ENCODE results near the gene PSD2. TPM values are rescaled to one million over a fixed set of nuclear protein-coding genes. Genes with fewer than 3 reads are reported as not detected.

PSD2 gene
- total and polyA plus RNA-seq, 2 of the 13 experiments (the other 11 are each of a cell fraction or from before 2014, with no cell fraction given) = 0.07 TPM; not detected in 1

DNA sequence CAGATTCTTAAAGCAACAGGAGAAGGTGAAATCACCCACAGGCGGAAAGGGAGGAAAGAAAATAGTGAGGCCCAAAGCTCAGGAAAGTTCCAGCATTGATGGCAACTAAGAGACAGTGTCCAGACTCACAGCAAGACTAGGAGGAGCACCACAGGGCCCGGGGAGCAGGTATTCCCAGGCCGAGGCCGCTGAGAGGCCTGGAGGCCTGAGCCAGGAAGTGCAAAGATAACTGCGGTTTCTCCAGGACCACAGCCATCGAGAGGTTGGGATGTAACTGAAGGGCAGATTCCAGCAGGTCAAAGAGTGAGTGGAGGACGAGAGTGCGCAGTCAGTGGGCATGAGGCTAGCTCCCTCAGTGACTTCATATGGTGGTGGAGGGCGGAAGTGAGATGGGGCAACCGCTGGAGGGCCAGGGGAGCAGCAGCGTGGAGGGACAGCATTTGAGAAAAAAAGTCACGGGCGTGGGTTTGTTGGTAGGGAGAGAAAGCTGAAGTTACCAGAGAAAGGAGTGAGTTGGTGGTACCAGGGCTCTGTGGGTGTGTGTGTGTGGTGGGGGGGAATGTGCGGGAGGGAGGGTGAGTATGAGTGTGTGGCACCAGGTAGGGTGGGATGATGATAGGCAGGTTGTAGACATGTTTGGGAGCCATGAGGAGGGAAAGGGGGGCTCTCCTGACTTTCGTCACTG lies 89.7 kb downstream of the PSD2 start:
- in situ Hi-C loops (cut with HindIII; ENCODE audit: extremely low pct_ligation_motif_present, low pct_unique_long_range_greater_than_20kb) = no loop called here
- Histone ChIP-seq H4K20me1 (ENCODE audit: insufficient read depth, low read length) (no peaks in the 10 kb centered on the region), H3K4me3 (replicated peaks in 1 of 3; ENCODE audit: insufficient read depth in 1 of 3, low read depth in 2 of 3, low read length in 3 of 3) (no peak overlapping the region), H3K4me1 (ENCODE audit: insufficient read depth, low read length) (no peaks in the 10 kb centered on the region), H3K9me3 (ENCODE audit: low read length) (no peaks in the 10 kb centered on the region), H3K4me2 (ENCODE audit: low read depth, low read length) (no peak overlapping the region), H3K27me3 (ENCODE audit: control insufficient read depth in 1 of 2, insufficient read depth in 2 of 2, low read length in 2 of 2) (peaks cover 4 to 66% of the 10 kb centered on the region in 2 experiments; a peak in 4 of 5 replicates), H2AFZ (ENCODE audit: low read length) (no peak overlapping the region), H3K79me2 (ENCODE audit: insufficient read depth, low read length) (no peaks in the 10 kb centered on the region), H3K27ac (ENCODE audit: extremely low read length, insufficient read depth, low read length) (no peak overlapping the region), H3K36me3 (replicated peaks in 1 of 2; ENCODE audit: control insufficient read depth in 1 of 2, insufficient read depth in 2 of 2, low read length in 2 of 2) (no peaks in the 10 kb centered on the region), H3K9ac (ENCODE audit: insufficient read depth, low read depth, low read length) (no peak overlapping the region)
- ATAC-seq (no peak), FAIRE-seq (no peak), DNase-seq (ENCODE audit: low spot score) (no peak)
- intact Hi-C loops (cut with micrococcal nuclease; ENCODE audit: unreplicated experiment) = no loop called here
- no TSS peak for BruUV-seq (replicated peaks)
- no peak for TF ChIP-seq TCF7 (IDR thresholded peaks at IDR 0.05; ENCODE audit: low read depth)
- TF ChIP-seq NFE2L2 (IDR thresholded peaks at IDR 0.05; ENCODE audit: low read length) = no peak
- TF ChIP-seq KLF13 (CRISPR knock-in tag; IDR thresholded peaks at IDR 0.05) = no peak
- CTCF ChIA-PET (ENCODE audit: low intra/inter-chr PET ratio, low total read pairs) = no interaction called here
- 17% methylated on average over 15 of the region's 15 CpGs for WGBS (ENCODE audit: low lambda C conversion rate)
- POLR2A ChIA-PET = no interaction called here

DNA sequence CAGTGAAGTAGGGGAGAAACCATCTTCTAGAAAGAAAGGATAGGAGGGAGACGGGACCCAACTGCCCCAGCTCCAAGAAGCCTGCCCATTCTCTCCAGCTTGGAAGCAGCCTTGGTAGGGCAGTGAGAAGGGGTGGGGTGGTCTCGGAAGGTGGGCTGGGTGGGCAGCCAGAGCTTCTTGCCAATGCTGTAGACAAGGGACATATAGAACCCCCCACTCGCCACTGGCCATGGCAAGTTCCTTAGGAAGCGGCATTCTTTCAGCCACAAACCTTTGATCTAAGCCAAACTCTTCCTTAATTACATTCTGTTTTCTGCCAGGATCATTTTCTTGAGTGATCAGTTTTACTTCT lies 90.2 kb downstream of the PSD2 start:
- Histone ChIP-seq H3K36me3 (replicated peaks in 1 of 2; ENCODE audit: control insufficient read depth in 1 of 2, insufficient read depth in 2 of 2, low read length in 2 of 2) (no peaks in the 10 kb centered on the region), H3K27ac (ENCODE audit: extremely low read length, insufficient read depth, low read length) (no peak overlapping the region), H3K4me1 (ENCODE audit: insufficient read depth, low read length) (no peaks in the 10 kb centered on the region), H4K20me1 (ENCODE audit: insufficient read depth, low read length) (no peaks in the 10 kb centered on the region), H3K4me3 (replicated peaks in 1 of 3; ENCODE audit: insufficient read depth in 1 of 3, low read depth in 2 of 3, low read length in 3 of 3) (no peak overlapping the region), H3K27me3 (ENCODE audit: control insufficient read depth in 1 of 2, insufficient read depth in 2 of 2, low read length in 2 of 2) (peaks cover 4 to 61% of the 10 kb centered on the region in 2 experiments; a peak in 4 of 5 replicates), H3K79me2 (ENCODE audit: insufficient read depth, low read length) (no peaks in the 10 kb centered on the region), H3K9me3 (ENCODE audit: low read length) (no peaks in the 10 kb centered on the region), H2AFZ (ENCODE audit: low read length) (no peak overlapping the region), H3K4me2 (ENCODE audit: low read depth, low read length) (no peak overlapping the region), H3K9ac (ENCODE audit: insufficient read depth, low read depth, low read length) (no peak overlapping the region)
- ChIA-PET POLR2A (no interaction called here), CTCF (ENCODE audit: low intra/inter-chr PET ratio, low total read pairs) (no interaction called here)
- ATAC-seq (no peak), FAIRE-seq (no peak), DNase-seq (ENCODE audit: low spot score) (no peak)
- 17% methylated on average over 4 of the region's 4 CpGs for WGBS (ENCODE audit: low lambda C conversion rate)
- no peak for TF ChIP-seq U2AF1 (optimal IDR thresholded peaks at IDR 0.05; ENCODE audit: low read depth, low read length)
- TF ChIP-seq NCOR1 (IDR thresholded peaks at IDR 0.05; ENCODE audit: borderline replicate concordance, low read length) = no peak
- TF ChIP-seq ZNF510 (CRISPR knock-in tag; IDR thresholded peaks at IDR 0.05; ENCODE audit: low read depth) = no peak
- no peak for TF ChIP-seq SNRNP70 (IDR thresholded peaks at IDR 0.05; ENCODE audit: low read depth, low read length)
- TF ChIP-seq MAFK (conservative IDR thresholded peaks at IDR 0.05 in 1 of 2, IDR thresholded peaks at IDR 0.05 in 1 of 2; ENCODE audit: low read length in 2 of 2) = no peak
- no peak for TF ChIP-seq RFXAP (CRISPR knock-in tag; IDR thresholded peaks at IDR 0.05; ENCODE audit: borderline replicate concordance)
- no peak for TF ChIP-seq KLF13 (CRISPR knock-in tag; IDR thresholded peaks at IDR 0.05)
- TF ChIP-seq ZNF850 (CRISPR knock-in tag; conservative IDR thresholded peaks at IDR 0.05) = no peak
- TF ChIP-seq ZFAT (CRISPR knock-in tag; conservative IDR thresholded peaks at IDR 0.05) = no peak
- in situ Hi-C loops (cut with HindIII; ENCODE audit: extremely low pct_ligation_motif_present, low pct_unique_long_range_greater_than_20kb) = no loop called here
- intact Hi-C loops (cut with micrococcal nuclease; ENCODE audit: unreplicated experiment) = no loop called here
- BruUV-seq (replicated peaks) = no TSS peak

All from HepG2 (cell line).